ENCODE data around the gene TLDC2. TPM values are rescaled to one million over a fixed set of nuclear protein-coding genes. Genes with fewer than 3 reads are reported as not detected.

The TLDC2 gene
- total RNA-seq (2012; rRNA removed) = not detected in 2 replicates

GRCh38 chr20:36875702-36876472, at the start of gene TLDC2:
Gene TLDC2 (plus strand): TSS chr20:36876138. CDS start chr20:36876175, 37 bp downstream.
- no peaks in the 10 kb centered on the region for H3K9me3 ChIP-seq (replicated peaks; ENCODE audit: low read length)
- H3K36me3 ChIP-seq (ENCODE audit: insufficient read depth, low read length) = no peaks in the 10 kb centered on the region
- H3K9ac ChIP-seq (ENCODE audit: low read depth, low read length) = no peak within 1 kb of the TSS

DNA sequence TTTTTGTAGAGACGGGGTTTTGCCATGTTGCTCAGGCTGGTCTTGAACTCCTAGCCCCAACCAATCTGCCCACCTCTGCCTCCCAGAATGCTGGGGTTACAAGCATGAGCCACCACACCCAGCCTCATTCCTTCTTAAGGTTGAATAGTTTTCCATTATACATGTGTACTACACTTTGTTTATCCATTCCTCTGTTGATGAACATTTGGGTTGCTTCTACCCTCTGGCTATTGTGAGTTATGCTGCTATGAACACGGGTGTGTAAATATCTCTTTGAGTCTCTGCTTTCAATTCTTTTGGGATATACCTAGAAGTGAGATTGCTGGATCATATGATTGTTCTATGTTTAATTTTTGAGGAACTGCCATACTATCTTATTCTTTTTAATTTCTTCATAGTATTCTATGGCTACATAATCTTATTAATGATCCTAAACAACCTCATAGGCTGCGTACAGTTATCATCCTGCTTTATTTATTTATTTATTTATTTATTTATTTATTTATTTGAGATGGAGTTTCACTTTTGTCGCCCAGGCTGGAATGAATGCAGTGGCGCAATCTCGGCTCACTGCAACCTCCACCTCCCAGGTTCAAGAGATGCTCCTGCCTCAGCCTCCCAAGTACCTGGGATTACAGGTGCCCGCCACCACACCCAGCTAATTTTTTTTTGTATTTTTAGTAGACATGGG, 49.2 kb upstream of the TLDC2 start:
- H3K4me2 ChIP-seq (ENCODE audit: low read length) = no peak overlapping the region
- no peaks in the 10 kb centered on the region for H3K9me3 ChIP-seq (replicated peaks; ENCODE audit: low read length)
- no peaks in the 10 kb centered on the region for H3K27me3 ChIP-seq (ENCODE audit: control insufficient read depth, insufficient read depth, low read length)
- no peak overlapping the region for H3K4me3 ChIP-seq (ENCODE audit: low read length)
- no peak overlapping the region for H3K9ac ChIP-seq (ENCODE audit: low read depth, low read length)
- peaks cover 48% of the 10 kb centered on the region for H3K36me3 ChIP-seq (ENCODE audit: insufficient read depth, low read length)
- H3K4me1 ChIP-seq (ENCODE audit: control insufficient read depth, insufficient read depth, low read length) = peaks cover 26% of the 10 kb centered on the region

More at GRCh38 chr20:36875702-36876472, at the start of gene TLDC2:
- peaks cover 23% of the 10 kb centered on the region for H3K27me3 ChIP-seq (ENCODE audit: control insufficient read depth, insufficient read depth, low read length)
- no peak within 1 kb of the TSS for H3K4me2 ChIP-seq (ENCODE audit: low read length)
- no peak within 1 kb of the TSS for H3K4me3 ChIP-seq (ENCODE audit: low read length)
- no peaks in the 10 kb centered on the region for H3K4me1 ChIP-seq (ENCODE audit: control insufficient read depth, insufficient read depth, low read length)

DNA sequence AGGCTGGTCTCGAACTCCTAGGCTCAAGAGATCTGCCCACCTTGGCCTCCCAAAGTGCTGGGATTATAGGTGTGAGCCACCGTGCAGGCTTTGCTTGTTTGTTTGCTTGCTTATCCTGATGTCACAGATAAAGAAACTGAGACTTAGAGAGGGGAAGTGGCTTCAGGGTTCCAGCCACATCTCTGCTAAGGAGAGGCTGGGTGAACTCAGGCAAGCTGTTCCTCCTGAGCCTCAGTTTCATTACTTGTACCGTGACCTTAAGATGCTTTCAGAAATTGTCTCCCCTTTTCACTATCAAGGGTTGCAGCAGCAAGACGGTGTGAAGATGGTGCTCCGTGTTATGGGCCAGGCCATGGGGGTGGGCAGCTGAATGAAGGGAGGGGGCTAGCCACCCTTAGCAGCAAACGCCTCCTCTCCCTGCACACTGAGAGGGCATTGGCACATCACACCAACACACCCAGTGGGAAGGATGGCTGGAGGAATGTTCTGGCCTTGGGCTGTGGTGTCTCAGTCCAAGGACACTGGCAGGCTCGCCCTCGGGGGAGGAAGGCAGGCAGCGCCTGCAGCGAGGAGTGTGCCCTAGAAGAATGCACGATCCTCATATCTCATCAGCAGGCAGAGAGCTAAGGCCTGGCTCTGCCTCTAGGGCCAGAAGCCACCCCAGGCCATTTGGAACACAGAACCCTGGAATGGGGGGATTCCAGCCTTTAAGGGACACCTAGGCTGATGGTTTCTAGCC, 48.2 kb upstream of the TLDC2 start:
- Histone ChIP-seq H3K4me2 (ENCODE audit: low read length) (no peak overlapping the region), H3K4me3 (ENCODE audit: low read length) (no peak overlapping the region), H3K9ac (ENCODE audit: low read depth, low read length) (no peak overlapping the region), H3K27me3 (ENCODE audit: control insufficient read depth, insufficient read depth, low read length) (no peaks in the 10 kb centered on the region), H3K4me1 (ENCODE audit: control insufficient read depth, insufficient read depth, low read length) (peaks cover 30% of the 10 kb centered on the region), H3K9me3 (replicated peaks; ENCODE audit: low read length) (no peaks in the 10 kb centered on the region), H3K36me3 (ENCODE audit: insufficient read depth, low read length) (peaks cover 48% of the 10 kb centered on the region)

DNA sequence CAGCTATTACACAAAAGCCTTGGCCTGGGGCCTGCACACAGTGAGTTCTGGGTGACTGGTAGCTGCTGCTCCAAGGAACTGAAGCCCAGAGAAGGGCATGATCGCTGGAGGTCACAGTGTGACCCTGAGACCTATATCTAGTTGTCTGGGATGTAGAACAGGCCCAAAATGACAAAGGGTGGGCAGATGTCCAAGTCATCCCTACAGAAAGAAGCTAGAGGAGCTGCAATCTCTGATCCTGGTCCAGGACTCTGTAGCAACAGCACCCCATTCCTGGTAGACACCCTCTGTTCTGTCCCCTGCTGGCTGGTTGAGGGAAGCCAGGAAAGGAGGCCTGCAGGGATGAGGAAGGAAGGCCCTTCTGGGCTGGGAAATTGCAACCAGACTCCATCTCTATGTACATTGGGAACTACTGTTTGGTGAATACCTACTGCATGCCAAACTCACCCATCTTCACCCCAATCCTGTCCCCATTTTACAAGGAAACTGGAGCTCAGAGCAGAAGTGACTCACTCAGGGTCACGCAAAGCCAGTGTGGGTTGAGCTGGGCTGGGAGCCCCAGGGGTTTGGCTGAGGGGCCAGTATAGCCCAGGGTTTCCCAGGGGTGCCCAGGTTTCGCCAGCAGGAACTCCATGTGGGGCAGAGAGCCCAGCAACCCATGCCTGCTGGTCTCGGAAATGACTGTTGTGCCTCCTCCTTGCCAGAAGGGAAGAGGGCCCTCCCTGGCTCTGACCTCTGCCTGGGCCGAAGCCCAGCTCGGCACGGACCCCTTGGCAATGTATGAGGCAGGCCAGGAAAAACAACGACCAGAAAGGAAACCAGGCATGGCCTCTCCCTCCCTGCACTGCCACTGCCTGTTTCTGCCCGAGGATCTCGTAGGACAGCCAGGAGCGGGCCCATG, 44.9 kb upstream of the TLDC2 start:
- peaks cover 49% of the 10 kb centered on the region for H3K4me1 ChIP-seq (ENCODE audit: control insufficient read depth, insufficient read depth, low read length)
- peak overlapping the region; percentile 60 for H3K4me2 ChIP-seq (ENCODE audit: low read length)
- peak overlapping the region; percentile 8 for H3K4me3 ChIP-seq (ENCODE audit: low read length)

DNA sequence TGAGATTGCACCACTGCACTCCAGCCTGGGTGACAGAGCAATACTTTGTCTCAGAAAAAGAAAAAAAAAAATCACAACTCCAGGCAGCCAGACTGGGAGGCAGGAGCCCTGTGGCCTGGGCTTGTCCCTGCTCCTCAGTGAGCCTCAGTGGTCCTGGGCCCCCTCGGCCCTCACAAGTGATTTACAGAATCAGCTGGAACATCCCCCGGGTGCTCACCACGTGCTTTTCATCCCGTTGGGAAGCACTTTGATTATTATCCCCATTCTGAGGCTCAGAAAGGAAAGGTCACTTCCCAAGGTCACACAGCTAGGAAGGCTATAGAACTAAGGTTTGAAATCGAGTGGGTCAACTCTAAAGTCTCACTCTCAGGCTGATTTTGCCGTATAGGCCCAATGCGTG, 43.1 kb upstream of the TLDC2 start:
- H3K27me3 ChIP-seq (ENCODE audit: control insufficient read depth, insufficient read depth, low read length) = no peaks in the 10 kb centered on the region
- peaks cover 48% of the 10 kb centered on the region for H3K4me1 ChIP-seq (ENCODE audit: control insufficient read depth, insufficient read depth, low read length)
- peaks cover 27% of the 10 kb centered on the region for H3K36me3 ChIP-seq (ENCODE audit: insufficient read depth, low read length)
- no peak overlapping the region for H3K4me3 ChIP-seq (ENCODE audit: low read length)
- no peaks in the 10 kb centered on the region for H3K9me3 ChIP-seq (replicated peaks; ENCODE audit: low read length)
- H3K9ac ChIP-seq (ENCODE audit: low read depth, low read length) = peak overlapping the region; percentile 5
- no peak overlapping the region for H3K4me2 ChIP-seq (ENCODE audit: low read length)

More for the DNA sequence above, 44.9 kb upstream of the TLDC2 start:
- H3K9ac ChIP-seq (ENCODE audit: low read depth, low read length) = peak overlapping the region; percentile 39
- H3K27me3 ChIP-seq (ENCODE audit: control insufficient read depth, insufficient read depth, low read length) = no peaks in the 10 kb centered on the region
- H3K36me3 ChIP-seq (ENCODE audit: insufficient read depth, low read length) = peaks cover 28% of the 10 kb centered on the region
- no peaks in the 10 kb centered on the region for H3K9me3 ChIP-seq (replicated peaks; ENCODE audit: low read length)

- Histone ChIP-seq H3K4me3 (ENCODE audit: low read length) (no peak overlapping the region), H3K4me1 (ENCODE audit: control insufficient read depth, insufficient read depth, low read length) (peaks cover 44% of the 10 kb centered on the region), H3K4me2 (ENCODE audit: low read length) (no peak overlapping the region), H3K36me3 (ENCODE audit: insufficient read depth, low read length) (peaks cover 27% of the 10 kb centered on the region), H3K27me3 (ENCODE audit: control insufficient read depth, insufficient read depth, low read length) (no peaks in the 10 kb centered on the region), H3K9me3 (replicated peaks; ENCODE audit: low read length) (no peaks in the 10 kb centered on the region), H3K9ac (ENCODE audit: low read depth, low read length) (peak overlapping the region; percentile 14)
These were observed 42.5 kb upstream of the TLDC2 start for GRCh38 chr20:36833275-36834020.

DNA sequence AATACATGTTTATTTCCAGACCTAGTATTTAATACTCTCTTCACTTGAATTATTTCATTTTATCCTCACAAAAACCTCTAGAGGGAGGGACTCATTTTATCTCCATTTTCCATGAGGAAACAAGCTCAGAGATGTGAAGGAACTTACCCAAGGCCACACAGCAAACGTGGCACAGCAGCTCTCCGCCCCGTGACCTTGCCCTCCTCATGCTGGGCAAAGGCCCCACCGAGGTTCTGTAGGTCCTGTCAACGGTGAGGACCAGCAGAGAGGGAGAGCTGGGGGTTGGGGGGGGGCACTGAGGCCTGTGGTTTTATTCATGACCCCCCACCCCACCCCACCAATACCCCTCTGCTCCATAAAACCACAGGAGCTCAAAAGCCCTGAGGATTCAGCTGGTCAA, 40.9 kb upstream of the TLDC2 start:
- H3K4me1 ChIP-seq (ENCODE audit: control insufficient read depth, insufficient read depth, low read length) = peaks cover 44% of the 10 kb centered on the region
- peak overlapping the region; percentile 74 for H3K4me2 ChIP-seq (ENCODE audit: low read length)
- no peaks in the 10 kb centered on the region for H3K27me3 ChIP-seq (ENCODE audit: control insufficient read depth, insufficient read depth, low read length)
- peak overlapping the region; percentile 58 for H3K4me3 ChIP-seq (ENCODE audit: low read length)
- H3K9me3 ChIP-seq (replicated peaks; ENCODE audit: low read length) = no peaks in the 10 kb centered on the region
- peaks cover 28% of the 10 kb centered on the region for H3K36me3 ChIP-seq (ENCODE audit: insufficient read depth, low read length)
- peak overlapping the region; percentile 78 for H3K9ac ChIP-seq (ENCODE audit: low read depth, low read length)

DNA sequence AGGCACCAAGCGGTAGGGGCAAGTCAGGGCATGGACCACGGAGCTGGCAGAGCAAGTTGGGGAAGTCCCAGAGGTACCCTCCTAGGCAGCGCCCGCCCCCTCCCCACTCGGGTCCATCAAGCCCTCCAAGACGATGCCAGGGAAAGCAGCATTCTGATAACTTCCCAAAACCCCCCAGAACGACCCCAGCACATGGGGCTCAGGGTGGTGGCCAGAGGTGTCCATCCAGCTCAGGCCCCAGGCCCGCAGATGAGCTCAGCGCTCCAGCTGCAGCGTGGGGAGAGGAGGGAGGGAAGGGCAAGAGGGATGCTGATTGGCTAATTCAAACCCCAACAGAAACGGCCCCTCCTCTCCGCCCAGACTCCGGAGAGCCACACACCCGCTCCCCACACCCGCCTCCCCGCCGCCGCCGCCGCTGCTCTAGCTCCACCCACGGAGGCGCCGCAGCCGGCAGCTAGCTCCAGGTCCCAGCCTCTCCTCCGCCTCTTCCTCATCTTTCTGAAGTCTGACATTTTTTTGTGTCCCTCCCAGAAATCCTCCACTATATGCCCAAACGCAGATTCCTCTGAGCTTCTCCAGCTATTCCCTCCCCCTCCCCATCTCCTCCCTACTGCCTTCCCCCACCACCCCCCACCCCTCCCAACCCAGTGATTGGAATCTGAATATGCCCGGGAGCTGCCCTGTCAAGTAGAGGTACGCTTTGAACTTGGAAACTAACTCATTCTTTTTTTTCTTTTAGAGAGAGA, 40.3 kb upstream of the TLDC2 start:
- H3K36me3 ChIP-seq (ENCODE audit: insufficient read depth, low read length) = peaks cover 28% of the 10 kb centered on the region
- H3K4me3 ChIP-seq (ENCODE audit: low read length) = peak overlapping the region; percentile 58
- H3K4me2 ChIP-seq (ENCODE audit: low read length) = peak overlapping the region; percentile 74
- H3K4me1 ChIP-seq (ENCODE audit: control insufficient read depth, insufficient read depth, low read length) = peaks cover 41% of the 10 kb centered on the region
- no peaks in the 10 kb centered on the region for H3K27me3 ChIP-seq (ENCODE audit: control insufficient read depth, insufficient read depth, low read length)
- H3K9ac ChIP-seq (ENCODE audit: low read depth, low read length) = peak overlapping the region; percentile 78
- H3K9me3 ChIP-seq (replicated peaks; ENCODE audit: low read length) = no peaks in the 10 kb centered on the region

DNA sequence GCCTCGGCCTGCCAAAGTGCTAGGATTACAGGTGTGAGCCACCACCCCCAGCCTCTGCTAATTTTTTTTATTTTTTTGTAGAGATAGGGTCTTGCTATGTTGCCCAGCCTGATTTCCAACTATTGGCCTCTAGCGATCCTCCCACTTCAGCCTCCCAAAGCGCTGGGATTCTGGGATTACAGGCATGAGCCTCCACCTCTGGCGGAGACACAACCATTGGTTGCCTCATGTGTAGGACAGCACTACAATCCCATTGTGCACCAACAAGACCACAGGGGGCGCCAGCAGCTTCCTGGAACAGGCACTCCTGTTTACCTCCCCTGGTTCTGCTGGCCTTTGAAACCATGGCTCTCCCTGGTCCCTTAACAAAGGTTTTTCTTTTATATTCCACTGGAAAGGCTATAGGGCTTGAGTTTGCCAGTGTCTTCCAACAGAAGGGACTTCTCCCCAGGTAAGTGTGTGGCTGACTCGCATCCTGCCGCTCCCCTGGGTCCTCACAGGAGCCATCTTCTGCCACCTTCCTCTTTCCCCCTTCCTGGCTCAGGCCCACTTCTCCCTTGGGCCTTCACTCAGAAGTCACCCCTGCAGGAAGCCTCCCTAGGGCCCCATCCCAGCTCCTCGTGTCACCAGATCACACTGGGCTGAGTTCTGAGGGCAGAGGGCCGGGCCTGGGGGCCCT, 39.2 kb upstream of the TLDC2 start:
- Histone ChIP-seq H3K4me3 (ENCODE audit: low read length) (no peak overlapping the region), H3K4me2 (ENCODE audit: low read length) (no peak overlapping the region), H3K9ac (ENCODE audit: low read depth, low read length) (no peak overlapping the region), H3K27me3 (ENCODE audit: control insufficient read depth, insufficient read depth, low read length) (no peaks in the 10 kb centered on the region), H3K36me3 (ENCODE audit: insufficient read depth, low read length) (peaks cover 28% of the 10 kb centered on the region), H3K9me3 (replicated peaks; ENCODE audit: low read length) (no peaks in the 10 kb centered on the region), H3K4me1 (ENCODE audit: control insufficient read depth, insufficient read depth, low read length) (peaks cover 33% of the 10 kb centered on the region)

Data from skeletal muscle satellite cell (primary cell).